Choroid plexus epithelial cell (primary cell): ENCODE measurements around the gene FITM1.
A peak's percentile ranks its signal among the peaks of the same experiment; 100 is the strongest.

Experiments
- DNase-seq: peaks from one replicate; pipeline ENCODE4 v3.0.0-alpha.2; 2010; ENCODE audit warnings: low read depth
- H3K4me3 ChIP-seq: 2 replicates; pipeline ENCODE4 v1.5.1; 2011; ENCODE audit warnings: low read depth, mild to moderate bottlenecking, control low read depth, low read length, moderate library complexity
- TF ChIP-seq, protein P1 (sequence below): conservative IDR thresholded peaks from 2 replicates; pipeline ENCODE4 v1.5.1; 2011; ENCODE audit warnings: low read depth, mild to moderate bottlenecking, control low read depth, inconsistent platforms, low read length, moderate library complexity

The FITM1 gene

GRCh38 chr14:24179294-24179960 is 49.0 kb downstream of the FITM1 start:
- H3K4me3 ChIP-seq, result no peak overlapping the region
- no peak for DNase-seq
- TF ChIP-seq, protein P1, sequence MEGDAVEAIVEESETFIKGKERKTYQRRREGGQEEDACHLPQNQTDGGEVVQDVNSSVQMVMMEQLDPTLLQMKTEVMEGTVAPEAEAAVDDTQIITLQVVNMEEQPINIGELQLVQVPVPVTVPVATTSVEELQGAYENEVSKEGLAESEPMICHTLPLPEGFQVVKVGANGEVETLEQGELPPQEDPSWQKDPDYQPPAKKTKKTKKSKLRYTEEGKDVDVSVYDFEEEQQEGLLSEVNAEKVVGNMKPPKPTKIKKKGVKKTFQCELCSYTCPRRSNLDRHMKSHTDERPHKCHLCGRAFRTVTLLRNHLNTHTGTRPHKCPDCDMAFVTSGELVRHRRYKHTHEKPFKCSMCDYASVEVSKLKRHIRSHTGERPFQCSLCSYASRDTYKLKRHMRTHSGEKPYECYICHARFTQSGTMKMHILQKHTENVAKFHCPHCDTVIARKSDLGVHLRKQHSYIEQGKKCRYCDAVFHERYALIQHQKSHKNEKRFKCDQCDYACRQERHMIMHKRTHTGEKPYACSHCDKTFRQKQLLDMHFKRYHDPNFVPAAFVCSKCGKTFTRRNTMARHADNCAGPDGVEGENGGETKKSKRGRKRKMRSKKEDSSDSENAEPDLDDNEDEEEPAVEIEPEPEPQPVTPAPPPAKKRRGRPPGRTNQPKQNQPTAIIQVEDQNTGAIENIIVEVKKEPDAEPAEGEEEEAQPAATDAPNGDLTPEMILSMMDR, result no peak

- H3K4me3 ChIP-seq, result no peak overlapping the region
- TF ChIP-seq, protein P1, result no peak
- DNase-seq, result peak; percentile 69
Observed at GRCh38 chr14:24179961-24180796, 49.7 kb downstream of the FITM1 start.

DNA sequence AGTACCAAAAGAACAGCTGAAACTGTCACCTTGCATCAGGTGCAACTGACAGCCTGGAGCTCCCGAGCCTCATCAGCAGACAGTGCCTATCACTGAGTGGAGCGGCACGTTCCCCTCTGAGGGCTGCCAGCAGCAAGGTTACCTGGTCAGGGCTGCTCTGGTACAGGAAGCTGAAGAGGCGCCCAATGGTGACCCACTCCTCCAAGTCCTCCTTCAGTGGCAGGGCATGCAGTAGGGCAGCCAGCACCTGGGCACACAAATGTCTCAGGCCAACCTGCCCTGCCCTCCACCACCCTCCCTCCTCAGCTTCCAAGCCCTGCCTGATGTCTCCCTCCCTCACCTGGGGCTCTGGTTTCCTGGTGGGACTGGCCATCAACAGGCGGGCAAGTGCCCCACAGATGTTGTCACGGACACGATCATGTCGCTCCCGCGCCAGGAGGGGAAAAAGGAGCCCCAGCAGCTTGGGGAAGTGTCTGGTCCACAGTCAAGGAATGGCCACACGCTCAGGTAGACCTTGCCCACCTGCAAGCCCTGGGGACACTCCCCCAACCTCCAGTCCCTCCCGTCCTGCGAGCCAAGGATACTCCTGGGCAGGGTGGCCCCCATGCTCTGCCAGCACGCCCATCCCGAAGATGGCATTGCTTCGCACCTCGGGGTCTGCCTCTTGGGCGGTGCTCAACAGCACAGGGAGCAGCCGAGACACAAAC is 51.1 kb downstream of the FITM1 start:
- H3K4me3 ChIP-seq, result no peak overlapping the region
- DNase-seq, result no peak
- TF ChIP-seq, protein P1, result no peak
